ENCODE measurements around the gene GPC6. TPM values are rescaled to one million over a fixed set of nuclear protein-coding genes. Genes with fewer than 3 reads are reported as not detected.
A peak's percentile ranks its signal among the peaks of the same experiment; 100 is the strongest.

The GPC6 gene
- total and polyA plus RNA-seq, 4 donors, result 5.0 to 37.4 (median 18.9) TPM

- DNase-seq (no peak), ATAC-seq (ENCODE audit: low FRiP score) (peak; percentile 49)
- no peak overlapping the region for H3K4me3 ChIP-seq (ENCODE audit: low read length in 2 of 2)
- H3K9me3 ChIP-seq (ENCODE audit: control insufficient read depth, low read length), result no peaks in the 10 kb centered on the region
- H3K4me1 ChIP-seq (ENCODE audit: control insufficient read depth in 1 of 2, insufficient read depth in 2 of 2, low read length in 2 of 2), result peaks cover 0 to 2% of the 10 kb centered on the region in 2 donors
- WGBS, 2 donors, result 49% methylated on average over 8 of the region's 8 CpGs
- intact Hi-C loops (cut with DNase I), result no loop called here
- H3K27me3 ChIP-seq (ENCODE audit: control insufficient read depth in 1 of 2, insufficient read depth in 2 of 2, low read length in 1 of 2), result no peaks in the 10 kb centered on the region
- no peak overlapping the region for H3K27ac ChIP-seq (ENCODE audit: low read depth in 1 of 2, low read length in 2 of 2)
- H3K36me3 ChIP-seq (ENCODE audit: control insufficient read depth in 1 of 2, insufficient read depth in 2 of 2, low read length in 1 of 2), result no peaks in the 10 kb centered on the region
These were observed 1083.6 kb downstream of the GPC6 start for GRCh38 chr13:94309997-94310855.

DNA sequence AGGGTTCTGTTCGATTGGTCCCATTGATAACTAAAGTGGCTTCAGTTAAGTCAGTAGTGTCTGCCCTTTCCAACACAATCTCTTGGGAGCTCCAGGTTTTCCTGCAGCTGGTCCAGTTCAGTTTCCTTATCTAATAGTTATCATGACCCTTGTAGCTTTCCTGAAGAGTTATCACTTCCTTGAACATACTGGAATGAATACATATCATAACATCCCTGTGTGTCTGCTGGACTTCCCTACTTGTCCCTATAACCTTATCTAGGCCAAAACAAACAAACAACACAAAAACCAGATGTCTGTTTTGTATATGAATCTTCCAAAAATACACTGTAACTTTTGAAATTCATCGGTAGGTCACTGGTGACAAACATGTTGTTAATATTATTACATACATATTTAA, 1085.3 kb downstream of the GPC6 start:
- Histone ChIP-seq H3K9me3 (ENCODE audit: control insufficient read depth, low read length) (no peaks in the 10 kb centered on the region), H3K27ac (ENCODE audit: low read depth in 1 of 2, low read length in 2 of 2) (no peak overlapping the region), H3K4me1 (ENCODE audit: control insufficient read depth in 1 of 2, insufficient read depth in 2 of 2, low read length in 2 of 2) (peaks cover 0 to 2% of the 10 kb centered on the region in 2 donors), H3K4me3 (ENCODE audit: low read length in 2 of 2) (no peak overlapping the region), H3K36me3 (ENCODE audit: control insufficient read depth in 1 of 2, insufficient read depth in 2 of 2, low read length in 1 of 2) (no peaks in the 10 kb centered on the region), H3K27me3 (ENCODE audit: control insufficient read depth in 1 of 2, insufficient read depth in 2 of 2, low read length in 1 of 2) (no peaks in the 10 kb centered on the region)
- 60 to 66% methylated on average over 2 of the region's 2 CpGs for WGBS, 2 donors
- DNase-seq (no peak), ATAC-seq (ENCODE audit: low FRiP score) (no peak)
- intact Hi-C loops (cut with DNase I), result no loop called here

DNA sequence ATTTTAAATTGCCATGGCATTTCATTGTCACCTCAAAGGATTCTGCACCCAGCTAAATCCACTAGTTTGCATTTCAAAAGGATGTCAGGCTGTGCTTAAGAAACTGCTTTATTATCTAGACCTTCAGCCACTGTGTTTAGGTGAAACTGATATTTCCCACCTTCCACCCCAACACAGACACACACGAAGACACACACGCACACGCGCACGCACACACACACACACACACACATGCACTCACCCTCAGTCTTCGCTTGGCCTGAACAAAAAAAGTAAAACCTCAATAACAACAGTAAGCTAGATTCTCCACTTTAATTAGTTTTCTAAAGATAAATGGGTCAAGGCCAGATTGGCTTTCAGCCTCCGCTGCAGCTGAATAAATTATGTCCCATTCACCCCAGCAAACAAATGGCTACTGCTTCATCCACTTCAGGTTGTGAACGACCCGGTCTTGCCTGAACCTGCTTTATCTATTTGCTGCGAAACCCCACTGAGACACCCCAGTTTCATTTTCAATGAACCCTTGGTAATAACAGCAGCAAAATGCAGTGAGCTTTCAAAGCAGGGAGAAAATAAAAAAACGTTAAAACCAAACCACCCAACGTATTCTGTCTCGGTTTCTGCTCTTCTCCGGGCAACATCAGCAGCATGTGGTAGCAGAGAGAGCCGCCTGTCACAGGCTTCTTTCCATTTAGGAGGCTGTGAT, 1086.1 kb downstream of the GPC6 start:
- ATAC-seq (ENCODE audit: low FRiP score) (no peak), DNase-seq (no peak)
- H3K27me3 ChIP-seq (ENCODE audit: control insufficient read depth in 1 of 2, insufficient read depth in 2 of 2, low read length in 1 of 2), result no peaks in the 10 kb centered on the region
- WGBS, 2 donors, result 82 to 89% methylated on average over 15 of the region's 15 CpGs
- H3K4me3 ChIP-seq (ENCODE audit: low read length in 2 of 2), result no peak overlapping the region
- H3K4me1 ChIP-seq (ENCODE audit: control insufficient read depth in 1 of 2, insufficient read depth in 2 of 2, low read length in 2 of 2), result peaks cover 0 to 2% of the 10 kb centered on the region in 2 donors
- H3K36me3 ChIP-seq (ENCODE audit: control insufficient read depth in 1 of 2, insufficient read depth in 2 of 2, low read length in 1 of 2), result no peaks in the 10 kb centered on the region
- no peaks in the 10 kb centered on the region for H3K9me3 ChIP-seq (ENCODE audit: control insufficient read depth, low read length)
- no peak overlapping the region for H3K27ac ChIP-seq (ENCODE audit: low read depth in 1 of 2, low read length in 2 of 2)
- intact Hi-C loops (cut with DNase I), result no loop called here

DNA sequence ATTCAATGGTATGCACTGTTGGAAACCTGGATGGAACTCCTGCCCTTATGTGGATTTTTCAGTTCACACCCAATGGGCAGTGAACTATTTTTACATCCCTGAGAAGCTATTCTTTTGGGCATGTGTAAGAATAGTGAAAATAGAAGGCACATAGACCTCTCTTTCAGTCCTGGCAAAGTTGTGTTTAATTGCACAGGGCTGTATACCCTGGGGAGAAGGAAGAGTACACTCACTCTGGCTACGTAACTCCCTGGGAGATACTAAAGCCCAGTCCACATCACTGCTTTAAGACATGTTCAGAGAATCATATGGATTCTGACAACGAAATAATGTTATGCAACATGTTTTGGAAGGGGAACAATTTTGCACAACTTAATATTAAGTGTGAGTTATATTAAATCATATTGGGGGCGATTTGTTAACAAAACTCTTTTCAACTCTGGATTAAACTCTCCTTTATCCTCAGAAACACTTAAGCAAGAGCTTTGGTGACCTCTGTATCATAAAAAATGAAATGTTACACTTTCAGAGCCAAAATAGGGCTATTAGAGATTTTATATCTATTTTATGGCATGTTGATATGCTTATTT, 1086.8 kb downstream of the GPC6 start:
- Histone ChIP-seq H3K9me3 (ENCODE audit: control insufficient read depth, low read length) (no peaks in the 10 kb centered on the region), H3K4me3 (ENCODE audit: low read length in 2 of 2) (no peak overlapping the region), H3K36me3 (ENCODE audit: control insufficient read depth in 1 of 2, insufficient read depth in 2 of 2, low read length in 1 of 2) (no peaks in the 10 kb centered on the region), H3K27me3 (ENCODE audit: control insufficient read depth in 1 of 2, insufficient read depth in 2 of 2, low read length in 1 of 2) (no peaks in the 10 kb centered on the region), H3K27ac (ENCODE audit: low read depth in 1 of 2, low read length in 2 of 2) (no peak overlapping the region), H3K4me1 (ENCODE audit: control insufficient read depth in 1 of 2, insufficient read depth in 2 of 2, low read length in 2 of 2) (peaks cover 0 to 2% of the 10 kb centered on the region in 2 donors)
- intact Hi-C loops (cut with DNase I), result no loop called here
- ATAC-seq (ENCODE audit: low FRiP score) (no peak), DNase-seq (no peak)
- 90 to 92% methylated on average over 3 of the region's 3 CpGs for WGBS, 2 donors

DNA sequence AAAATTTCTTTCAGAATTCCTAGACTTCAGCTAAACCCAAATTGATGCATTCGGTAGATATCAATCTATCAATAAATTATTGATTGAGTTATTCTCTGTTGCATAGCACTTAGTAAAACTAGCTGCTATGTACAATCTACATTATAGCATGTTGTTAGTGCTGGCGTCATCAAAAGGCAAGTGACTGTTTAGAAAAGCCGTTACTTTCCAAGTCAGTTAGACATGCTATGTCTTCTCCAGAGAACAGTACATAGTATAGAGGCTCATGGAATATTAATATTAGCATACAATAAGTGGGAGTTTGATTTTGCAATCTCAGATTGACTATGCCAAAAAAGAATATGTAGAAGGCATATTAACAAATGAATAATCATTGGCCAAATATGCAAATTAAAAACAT, 1087.3 kb downstream of the GPC6 start:
- no peak for ATAC-seq (ENCODE audit: low FRiP score)
- no peaks in the 10 kb centered on the region for H3K9me3 ChIP-seq (ENCODE audit: control insufficient read depth, low read length)
- no peak overlapping the region for H3K27ac ChIP-seq (ENCODE audit: low read depth in 1 of 2, low read length in 2 of 2)
- 91 to 97% methylated on average over 3 of the region's 3 CpGs for WGBS, 2 donors
- intact Hi-C loops (cut with DNase I), result no loop called here
- no peaks in the 10 kb centered on the region for H3K27me3 ChIP-seq (ENCODE audit: control insufficient read depth in 1 of 2, insufficient read depth in 2 of 2, low read length in 1 of 2)
- peaks cover 0 to 2% of the 10 kb centered on the region in 2 donors for H3K4me1 ChIP-seq (ENCODE audit: control insufficient read depth in 1 of 2, insufficient read depth in 2 of 2, low read length in 2 of 2)
- no peaks in the 10 kb centered on the region for H3K36me3 ChIP-seq (ENCODE audit: control insufficient read depth in 1 of 2, insufficient read depth in 2 of 2, low read length in 1 of 2)
- no peak for DNase-seq
- no peak overlapping the region for H3K4me3 ChIP-seq (ENCODE audit: low read length in 2 of 2)

DNA sequence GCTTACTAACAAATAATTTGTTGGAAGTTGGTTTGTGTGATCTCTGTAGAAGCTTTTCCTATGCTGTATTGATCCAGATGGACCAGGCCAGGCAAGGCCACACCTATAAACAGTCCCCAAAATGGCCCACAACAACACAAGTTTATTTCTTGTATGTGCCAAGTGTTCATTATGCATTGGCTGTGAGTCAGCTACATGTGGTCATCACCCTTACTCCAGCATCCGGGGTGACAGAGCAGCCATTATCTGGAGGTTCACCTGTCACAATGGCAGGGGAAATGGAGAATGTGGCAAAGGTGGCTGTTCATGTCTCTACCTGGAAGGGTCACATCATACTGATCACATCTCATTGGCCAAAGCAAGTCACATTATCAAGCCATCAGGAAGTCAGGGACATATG, 1088.6 kb downstream of the GPC6 start:
- no peaks in the 10 kb centered on the region for H3K36me3 ChIP-seq (ENCODE audit: control insufficient read depth in 1 of 2, insufficient read depth in 2 of 2, low read length in 1 of 2)
- ATAC-seq (ENCODE audit: low FRiP score) (no peak), DNase-seq (no peak)
- no peak overlapping the region for H3K4me3 ChIP-seq (ENCODE audit: low read length in 2 of 2)
- H3K27me3 ChIP-seq (ENCODE audit: control insufficient read depth in 1 of 2, insufficient read depth in 2 of 2, low read length in 1 of 2), result no peaks in the 10 kb centered on the region
- no peaks in the 10 kb centered on the region for H3K9me3 ChIP-seq (ENCODE audit: control insufficient read depth, low read length)
- intact Hi-C loops (cut with DNase I), result no loop called here
- H3K4me1 ChIP-seq (ENCODE audit: control insufficient read depth in 1 of 2, insufficient read depth in 2 of 2, low read length in 2 of 2), result peaks cover 0 to 2% of the 10 kb centered on the region in 2 donors
- no peak overlapping the region for H3K27ac ChIP-seq (ENCODE audit: low read depth in 1 of 2, low read length in 2 of 2)
- WGBS, 2 donors, result 98 to 100% methylated on average over 1 of the region's 1 CpG

DNA sequence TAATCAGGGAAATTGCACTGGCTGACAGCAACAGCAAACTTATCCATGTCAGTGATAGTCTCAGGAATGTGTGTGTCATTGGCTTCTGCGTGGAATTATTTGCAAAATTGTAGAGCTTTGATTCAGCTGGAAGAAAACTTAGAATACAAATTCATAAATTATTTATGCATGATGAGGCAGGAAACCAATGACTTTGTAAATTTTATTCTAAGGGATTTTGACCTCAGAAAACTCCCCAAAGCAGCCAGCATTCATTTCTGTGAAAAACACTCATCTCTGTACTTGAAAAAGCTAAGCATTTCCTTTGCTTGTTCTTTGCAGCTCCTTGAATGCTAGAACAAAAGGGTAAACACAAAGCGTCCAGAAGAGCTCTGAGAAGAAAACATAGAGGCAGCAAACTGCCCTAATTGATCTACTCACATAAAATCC, 1090.5 kb downstream of the GPC6 start:
- intact Hi-C loops (cut with DNase I), result no loop called here
- Histone ChIP-seq H3K27ac (ENCODE audit: low read depth in 1 of 2, low read length in 2 of 2) (no peak overlapping the region), H3K4me3 (ENCODE audit: low read length in 2 of 2) (no peak overlapping the region), H3K9me3 (ENCODE audit: control insufficient read depth, low read length) (no peaks in the 10 kb centered on the region), H3K27me3 (ENCODE audit: control insufficient read depth in 1 of 2, insufficient read depth in 2 of 2, low read length in 1 of 2) (no peaks in the 10 kb centered on the region), H3K4me1 (ENCODE audit: control insufficient read depth in 1 of 2, insufficient read depth in 2 of 2, low read length in 2 of 2) (no peaks in the 10 kb centered on the region), H3K36me3 (ENCODE audit: control insufficient read depth in 1 of 2, insufficient read depth in 2 of 2, low read length in 1 of 2) (no peaks in the 10 kb centered on the region)
- 32 to 43% methylated on average over 2 of the region's 2 CpGs for WGBS, 2 donors
- no peak for ATAC-seq (ENCODE audit: low FRiP score)
- no peak for DNase-seq

GRCh38 chr13:94318418-94318817, 1091.8 kb downstream of the GPC6 start:
- 99% methylated on average over 3 of the region's 3 CpGs for WGBS, 2 donors
- H3K27ac ChIP-seq (ENCODE audit: low read depth in 1 of 2, low read length in 2 of 2), result no peak overlapping the region
- no peaks in the 10 kb centered on the region for H3K4me1 ChIP-seq (ENCODE audit: control insufficient read depth in 1 of 2, insufficient read depth in 2 of 2, low read length in 2 of 2)
- ATAC-seq (ENCODE audit: low FRiP score), result no peak
- H3K4me3 ChIP-seq (ENCODE audit: low read length in 2 of 2), result no peak overlapping the region
- intact Hi-C loops (cut with DNase I), result no loop called here
- no peak for DNase-seq
- no peaks in the 10 kb centered on the region for H3K9me3 ChIP-seq (ENCODE audit: control insufficient read depth, low read length)
- no peaks in the 10 kb centered on the region for H3K36me3 ChIP-seq (ENCODE audit: control insufficient read depth in 1 of 2, insufficient read depth in 2 of 2, low read length in 1 of 2)
- no peaks in the 10 kb centered on the region for H3K27me3 ChIP-seq (ENCODE audit: control insufficient read depth in 1 of 2, insufficient read depth in 2 of 2, low read length in 1 of 2)
